Renal cortical epithelial cell (primary cell): Measurements from ENCODE around the gene B3GNT9. TPM values are rescaled to one million over a fixed set of nuclear protein-coding genes. Genes with fewer than 3 reads are reported as not detected.

Experiments
- DNase-seq: peaks from one replicate; pipeline ENCODE4 v3.0.0-alpha.2; 2011; ENCODE audit warnings: low read depth
- total RNA-seq: library from RNA; depleted of rRNA; stranded (reverse); fragments of >200 nt; gene quantifications from 2 replicates; pipeline ENCODE4 v1.2.3, GENCODE V29; 2014

B3GNT9 gene
- total RNA-seq, 1 donor from 2014 or later = 27.4 TPM

- no peak for DNase-seq
Measured at GRCh38 chr16:67167588-67167987, 16.8 kb upstream of the B3GNT9 start.

GRCh38 chr16:67166598-67167168 is 15.9 kb upstream of the B3GNT9 start:
- no peak for DNase-seq

DNA sequence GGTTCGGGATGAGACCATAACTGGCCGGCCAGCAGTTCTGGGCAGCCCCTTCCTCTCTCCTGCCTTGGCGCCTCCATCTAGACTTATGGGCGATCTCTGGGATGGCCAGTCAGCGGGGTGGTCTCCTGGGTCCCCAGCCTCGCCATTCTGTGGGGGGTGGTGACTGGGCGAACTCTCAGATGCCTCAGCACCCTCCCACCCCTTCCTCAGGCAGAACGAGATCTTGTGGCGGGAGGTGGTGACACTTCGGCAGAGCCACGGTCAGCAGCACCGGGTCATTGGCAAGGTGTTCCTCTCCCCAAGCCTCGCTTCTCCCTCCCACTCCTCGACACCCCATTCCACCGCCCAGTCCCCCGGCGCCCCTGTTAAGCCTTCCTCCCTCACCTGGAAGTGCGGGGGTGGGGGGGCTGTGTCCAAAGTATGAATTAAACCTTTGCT is 15.3 kb upstream of the B3GNT9 start:
- no peak for DNase-seq

DNA sequence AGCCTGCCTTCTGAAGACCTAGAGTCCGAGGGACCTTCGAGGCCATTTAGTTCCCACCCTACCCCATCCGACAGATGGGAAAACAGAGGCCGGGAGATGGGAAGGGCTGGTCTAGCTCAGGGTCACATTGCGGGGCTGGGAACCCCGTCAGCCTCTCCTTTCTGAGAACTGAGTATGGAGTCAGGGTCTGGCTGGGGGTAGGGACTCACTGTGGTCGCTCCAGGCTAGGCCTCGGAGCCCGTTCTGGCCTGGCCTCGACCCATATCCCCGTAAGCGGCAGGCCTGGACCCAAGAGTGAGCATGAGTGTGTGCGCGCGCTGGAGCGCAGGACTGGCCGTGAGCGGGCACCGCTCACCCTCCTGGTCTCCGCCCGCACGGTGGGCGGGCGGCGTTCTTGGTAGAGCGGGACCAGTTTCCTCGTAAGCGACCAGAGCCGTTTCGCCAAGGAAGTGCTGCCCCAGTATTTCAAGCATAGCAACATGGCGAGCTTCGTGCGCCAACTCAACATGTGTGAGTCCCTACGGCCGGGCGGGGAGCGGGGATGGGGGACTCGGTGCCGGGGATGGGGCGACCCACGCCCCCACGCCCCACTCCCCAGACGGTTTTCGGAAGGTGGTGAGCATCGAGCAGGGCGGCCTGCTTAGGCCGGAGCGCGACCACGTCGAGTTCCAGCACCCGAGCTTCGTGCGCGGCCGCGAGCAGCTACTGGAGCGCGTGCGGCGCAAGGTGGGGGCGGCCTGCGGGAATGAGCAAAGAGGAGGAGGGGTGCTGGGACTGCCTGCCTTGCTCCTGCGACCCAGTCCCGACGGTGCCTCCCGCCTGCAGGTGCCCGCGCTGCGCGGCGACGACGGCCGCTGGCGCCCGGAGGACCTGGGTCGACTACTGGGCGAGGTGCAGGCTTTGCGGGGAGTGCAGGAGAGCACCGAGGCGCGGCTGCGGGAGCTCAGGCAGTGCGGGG is 14.6 kb upstream of the B3GNT9 start:
- no peak for DNase-seq

DNA sequence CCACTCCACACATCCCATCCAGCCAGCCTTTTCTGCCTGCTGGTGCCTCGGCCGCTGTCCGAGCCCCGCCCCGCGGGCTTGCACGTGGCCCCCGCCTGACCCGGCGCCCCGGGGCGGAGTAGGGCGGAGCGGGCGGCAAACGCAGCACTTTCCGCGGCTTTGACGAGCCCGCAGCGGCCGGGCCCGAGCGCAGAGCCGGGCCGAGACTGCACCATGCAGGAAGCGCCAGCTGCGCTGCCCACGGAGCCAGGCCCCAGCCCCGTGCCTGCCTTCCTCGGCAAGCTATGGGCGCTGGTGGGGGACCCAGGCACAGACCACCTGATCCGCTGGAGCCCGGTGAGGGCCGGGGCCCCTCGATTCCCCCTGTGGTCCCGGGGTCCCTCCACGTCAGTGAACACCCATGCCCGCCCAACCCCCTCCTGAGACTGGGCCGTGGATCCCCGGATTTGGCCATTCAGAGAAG is 13.8 kb upstream of the B3GNT9 start, which contains the start of gene HSF4:
HSF4 (plus strand) TSS at position 147 of the 463 bp plus-strand sequence; CDS start at position 214, 67 bp downstream.
- DNase-seq = no peak

- DNase-seq = no peak
Measured at GRCh38 chr16:67163999-67164558, 13.3 kb upstream of the B3GNT9 start.

DNA sequence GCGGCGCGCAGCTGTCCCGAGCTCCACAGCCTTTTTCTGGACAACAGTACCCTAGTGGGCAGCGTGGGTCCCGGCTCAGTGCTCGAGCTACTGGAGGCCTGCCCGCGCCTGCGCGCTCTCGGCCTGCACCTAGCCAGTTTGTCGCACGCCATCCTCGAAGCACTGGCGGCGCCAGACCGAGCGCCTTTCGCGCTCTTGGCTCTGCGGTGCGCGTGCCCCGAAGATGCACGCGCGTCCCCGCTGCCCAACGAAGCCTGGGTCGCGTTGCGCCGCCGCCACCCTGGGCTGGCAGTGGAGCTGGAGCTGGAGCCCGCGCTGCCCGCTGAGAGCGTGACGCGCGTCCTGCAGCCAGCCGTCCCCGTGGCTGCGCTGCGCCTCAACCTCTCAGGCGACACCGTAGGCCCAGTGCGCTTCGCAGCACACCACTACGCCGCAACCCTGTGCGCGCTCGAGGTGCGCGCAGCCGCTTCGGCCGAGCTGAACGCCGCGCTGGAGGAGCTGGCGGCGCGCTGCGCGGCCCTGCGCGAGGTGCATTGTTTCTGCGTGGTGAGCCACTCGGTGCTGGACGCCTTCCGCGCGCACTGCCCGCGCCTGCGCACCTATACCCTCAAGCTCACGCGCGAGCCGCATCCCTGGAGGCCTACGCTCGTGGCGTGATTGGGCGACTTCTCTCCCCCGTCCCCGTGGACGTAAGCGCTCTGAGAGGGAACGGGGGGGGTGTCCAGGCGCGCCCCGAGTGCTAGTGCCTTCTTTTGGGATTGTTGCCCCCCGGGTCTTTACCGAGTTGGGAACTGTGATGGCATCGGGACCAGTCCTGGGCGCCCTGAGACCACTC is 12.6 kb upstream of the B3GNT9 start:
- DNase-seq = no peak

DNA sequence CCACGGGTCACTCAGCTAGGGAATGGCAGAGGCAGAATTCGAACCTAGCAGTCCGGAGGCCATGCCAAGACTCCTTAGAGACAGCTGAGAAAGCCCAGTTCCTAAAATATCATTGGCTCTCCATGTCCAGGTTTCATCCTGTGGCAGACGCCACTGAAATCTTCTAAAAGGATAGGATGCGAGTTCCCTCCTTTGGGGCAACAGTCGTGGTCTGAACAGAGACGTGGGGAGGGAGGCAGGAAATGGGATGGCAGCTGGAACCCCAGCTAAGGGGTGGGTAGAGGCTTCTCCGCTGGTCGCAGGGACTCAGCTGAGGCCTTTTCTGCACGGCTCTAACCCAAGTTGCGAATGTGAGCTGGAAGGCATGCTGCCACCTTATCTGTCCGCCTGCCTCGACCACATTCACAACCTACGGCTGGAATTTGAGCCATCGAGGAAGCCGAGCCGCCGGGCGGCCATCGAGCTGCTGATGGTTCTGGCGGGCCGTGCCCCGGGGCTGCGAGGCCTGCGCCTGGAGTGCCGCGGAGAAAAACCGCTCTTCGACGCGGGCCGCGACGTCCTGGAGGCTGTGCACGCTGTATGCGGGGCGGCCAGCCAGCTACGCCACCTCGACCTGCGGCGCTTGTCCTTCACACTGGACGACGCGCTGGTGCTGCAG is 11.8 kb upstream of the B3GNT9 start:
- no peak for DNase-seq

- no peak for DNase-seq
Measured at GRCh38 chr16:67161595-67162058, 10.8 kb upstream of the B3GNT9 start.

DNA sequence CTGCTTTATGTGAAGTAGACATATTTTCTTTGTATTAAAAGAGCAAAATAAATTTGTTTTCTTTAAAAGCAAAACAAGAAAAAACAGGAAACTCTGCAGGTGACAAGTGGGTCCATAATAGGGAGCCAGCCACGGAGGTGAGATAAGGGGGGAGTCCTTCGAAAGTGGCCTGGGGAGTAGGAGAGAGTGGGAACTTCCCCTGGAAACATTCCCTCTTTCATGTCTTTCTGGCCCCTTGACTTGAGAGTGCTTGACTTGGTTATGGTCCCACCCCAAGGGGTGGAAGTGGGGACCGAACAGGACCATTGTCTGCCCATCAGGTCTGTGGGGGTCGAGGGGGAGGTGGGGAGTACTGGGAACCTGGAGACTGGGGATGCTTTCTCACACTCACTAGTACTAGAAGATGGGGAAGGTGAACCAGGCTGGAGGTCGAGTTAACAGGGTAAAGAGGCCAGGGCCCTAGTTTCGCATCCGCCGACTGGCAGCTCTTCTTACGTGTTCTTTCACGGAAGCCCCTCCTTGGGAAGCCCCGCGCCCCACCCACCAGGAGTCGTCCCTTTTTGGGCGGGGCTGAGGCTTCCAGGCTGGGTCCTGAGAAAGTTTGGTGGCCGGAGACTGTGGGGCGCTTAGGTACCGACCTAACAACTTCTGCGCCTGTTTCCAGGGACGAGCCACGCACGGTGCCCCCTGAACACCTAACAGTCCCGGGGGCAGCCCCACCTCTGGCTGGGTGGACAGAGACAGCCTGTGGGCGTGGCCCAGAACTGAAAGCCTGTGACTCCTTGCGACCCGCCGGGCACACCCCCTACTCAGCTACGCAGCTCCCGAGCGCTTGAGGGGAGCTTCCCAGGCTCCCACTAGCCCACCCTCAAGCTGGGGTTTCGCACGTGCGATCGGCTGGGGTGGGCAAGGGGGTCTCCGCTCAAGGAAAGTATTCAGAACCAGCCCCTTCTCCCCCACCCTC is 8.1 kb upstream of the B3GNT9 start:
- no peak for DNase-seq

GRCh38 chr16:67157892-67158635 is 7.3 kb upstream of the B3GNT9 start:
- no peak for DNase-seq

DNA sequence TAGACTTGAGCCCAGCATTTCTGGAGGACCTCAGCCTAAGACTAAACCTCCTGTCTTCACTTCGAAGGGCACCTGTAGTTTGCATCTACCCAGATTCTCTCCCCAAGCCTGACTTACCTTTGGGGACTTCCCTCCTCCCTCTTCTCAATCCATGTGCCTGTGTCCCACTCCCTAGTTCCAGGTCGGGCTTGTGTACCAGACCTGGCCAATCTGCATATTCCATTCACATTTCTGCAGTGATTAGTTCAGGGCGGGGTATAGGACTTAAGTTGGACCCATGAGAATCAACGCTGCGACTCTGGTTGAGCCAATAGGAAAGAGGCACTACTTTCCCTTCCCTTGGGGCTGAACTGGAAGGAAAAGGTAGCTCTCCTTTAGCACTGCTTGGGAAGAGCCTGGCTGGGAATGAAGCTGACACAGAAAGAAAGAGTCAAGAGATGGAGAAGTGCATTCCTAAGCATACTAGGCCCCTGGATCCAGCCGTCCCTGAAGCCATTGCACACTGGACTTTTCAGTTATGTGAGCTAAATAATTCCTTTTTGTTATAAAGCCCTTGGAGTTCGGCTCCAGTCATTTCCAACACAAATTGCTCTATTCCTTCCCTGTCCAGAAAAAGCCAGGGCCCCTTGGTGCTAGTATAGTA is 6.4 kb upstream of the B3GNT9 start:
- DNase-seq = no peak

DNA sequence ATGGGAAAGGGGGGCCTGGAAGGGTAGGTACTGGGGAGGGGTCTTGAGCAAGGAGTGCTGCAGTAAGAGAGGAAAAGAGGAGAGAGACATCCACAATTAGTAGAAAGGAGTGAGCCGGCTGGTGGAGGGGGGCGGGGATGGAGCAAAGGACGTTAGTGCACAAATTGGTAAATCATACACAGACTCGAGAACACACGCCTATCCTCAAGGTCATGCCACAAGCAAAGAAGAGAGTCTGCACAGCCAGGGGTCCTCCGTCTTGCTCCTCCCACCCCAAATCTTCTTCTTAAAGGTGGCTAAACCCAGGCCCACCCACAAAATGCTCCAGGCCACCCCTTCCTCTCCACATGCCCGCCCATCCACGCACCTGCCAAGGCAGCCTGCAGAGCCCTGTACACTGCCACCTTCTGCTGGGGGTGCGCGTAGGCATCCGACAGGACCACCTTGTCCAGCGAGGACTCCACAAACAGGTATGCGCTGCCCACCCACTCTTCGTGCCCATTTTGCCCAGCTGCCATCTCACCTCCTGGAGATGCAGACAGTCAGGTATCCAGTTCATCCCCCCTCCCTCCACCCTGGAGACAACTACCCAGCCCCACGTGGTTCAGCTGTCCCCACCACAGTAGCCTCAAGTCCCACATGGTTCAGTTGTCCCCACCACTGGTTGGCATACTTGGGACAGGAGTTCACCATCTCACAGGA is 5.5 kb upstream of the B3GNT9 start:
- no peak for DNase-seq

DNA sequence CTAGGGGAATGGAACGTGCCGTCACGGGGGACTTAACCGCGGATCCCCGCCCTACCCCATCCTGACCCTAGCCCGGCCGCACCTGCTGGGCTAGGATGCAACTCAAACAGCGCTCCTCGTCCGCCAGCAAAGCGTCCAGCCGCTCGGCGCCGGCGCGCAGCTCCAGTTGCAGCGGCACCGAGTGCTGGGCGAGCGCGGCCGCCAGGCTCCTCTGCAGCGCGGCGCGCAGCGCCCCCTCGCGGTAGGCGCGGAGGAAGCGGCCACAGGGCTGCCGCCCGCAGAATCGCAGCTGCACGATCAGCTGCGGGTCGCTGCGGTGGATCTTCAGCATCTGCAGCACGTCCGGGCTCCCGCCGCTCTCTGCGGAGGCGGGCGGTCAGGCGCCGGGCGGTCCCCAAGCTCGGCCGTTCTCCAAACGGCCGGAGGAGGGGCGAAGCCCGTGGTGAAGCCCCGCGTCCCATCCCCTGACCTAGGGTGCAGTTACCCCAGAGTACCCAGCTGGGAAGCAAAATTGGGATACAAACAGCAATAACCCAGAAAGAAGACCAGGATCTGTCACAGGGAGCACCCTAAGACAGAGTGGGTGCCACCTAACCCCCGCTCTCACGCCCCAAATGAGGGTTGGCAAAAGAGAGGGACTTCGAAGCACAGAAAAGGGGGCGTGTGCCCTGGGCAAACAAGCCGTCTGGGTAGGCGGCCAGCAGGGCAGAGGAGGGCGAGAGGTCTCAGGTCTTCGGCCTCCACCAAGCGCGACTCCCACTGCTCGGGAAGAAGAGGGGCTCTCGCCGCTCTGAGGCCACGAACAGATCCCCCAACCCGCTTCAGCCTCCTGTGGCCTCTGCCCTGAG is 4.7 kb upstream of the B3GNT9 start:
- peak; percentile 28 for DNase-seq

DNA sequence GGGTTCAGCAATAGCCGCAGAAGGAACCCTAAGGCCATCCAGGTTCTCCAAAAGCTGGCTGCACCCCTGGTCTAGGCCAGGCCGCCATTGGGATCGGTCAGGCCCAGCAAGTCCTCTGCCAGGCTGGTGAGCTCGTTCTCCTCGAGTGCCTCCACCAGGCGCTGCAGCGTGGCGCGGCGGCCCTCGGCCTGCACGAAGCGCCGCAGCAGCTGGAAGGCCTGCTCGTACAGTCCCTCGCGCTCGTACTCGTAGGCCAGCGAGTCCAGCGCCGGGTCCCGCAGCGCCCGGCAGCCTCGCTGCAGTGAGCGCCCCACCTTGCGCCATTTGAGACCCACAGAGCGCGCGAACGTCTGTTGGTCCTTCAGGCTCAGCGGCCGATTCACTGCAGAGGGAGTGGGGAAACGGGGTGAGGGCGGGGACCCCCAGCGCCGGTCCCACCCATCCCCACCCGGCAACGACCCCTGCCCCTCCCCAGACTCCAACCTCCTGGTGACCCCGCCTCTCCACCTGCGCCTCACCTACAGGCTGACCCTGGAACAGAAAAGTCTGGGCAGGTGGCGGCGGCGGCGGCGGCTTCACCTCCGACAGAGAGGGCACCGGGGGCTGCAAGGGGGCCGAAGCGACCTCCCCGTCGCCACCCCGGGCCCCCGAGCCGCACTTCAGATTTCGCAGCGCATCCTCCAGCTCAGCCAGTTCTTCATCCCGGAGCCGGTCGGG is 3.9 kb upstream of the B3GNT9 start:
- no peak for DNase-seq

- DNase-seq = no peak
Measured at GRCh38 chr16:67151431-67152097, 766 bp upstream of the B3GNT9 start.
